BLaER1 treated with 17β-estradiol and CSF1 and Interleukin-3, amounts not matched to agents 10 nM and 100 nM (cell line): Measurements from ENCODE around the gene PRSS33.

Experiments used
- H3K27ac ChIP-seq, 11 experiments: shearing (Covaris generic); formaldehyde crosslinking; 2 replicates each; pipeline ENCODE4 v1.8.1; 2022
- H3K27me3 ChIP-seq, 11 experiments: shearing (Covaris generic); formaldehyde crosslinking; 2 replicates each; pipeline ENCODE4 v1.8.1; 2022
- H3K36me3 ChIP-seq, 11 experiments: shearing (Covaris generic); formaldehyde crosslinking; 2 replicates each; pipeline ENCODE4 v1.8.1; 2022
- H3K4me1 ChIP-seq, 10 experiments: shearing (Covaris generic); formaldehyde crosslinking; 2 replicates each; pipeline ENCODE4 v1.8.1; 2022
- H3K4me2 ChIP-seq, 11 experiments: shearing (Covaris generic); formaldehyde crosslinking; 2 replicates each; pipeline ENCODE4 v1.8.1; 2022
- H3K4me3 ChIP-seq, 10 experiments: shearing (Covaris generic); formaldehyde crosslinking; 2 replicates each; pipeline ENCODE4 v1.8.1; 2022
- H3K9ac ChIP-seq, 11 experiments: shearing (Covaris generic); formaldehyde crosslinking; 2 replicates each; pipeline ENCODE4 v1.8.1; 2022
- H3K9me3 ChIP-seq, 11 experiments: shearing (Covaris generic); formaldehyde crosslinking; replicated peaks in 1 of 11; 2 replicates each; pipeline ENCODE4 v1.8.1; 2022
- H4K20me1 ChIP-seq, 11 experiments: shearing (Covaris generic); formaldehyde crosslinking; 2 replicates each; pipeline ENCODE4 v1.8.1; 2022
- Cebpa-rat ChIP-seq, 11 experiments: shearing (Covaris generic); IDR thresholded peaks; 2 replicates each; pipeline ENCODE4 v1.8.1; 2022

PRSS33 gene

GRCh38 chr16:2773188-2773968, 14.0 kb downstream of the PRSS33 start:
- peaks cover 64 to 76% (median 73%) of the 10 kb centered on the region in 11 experiments for H3K36me3 ChIP-seq
- no peak for TF ChIP-seq Cebpa-rat (IDR thresholded peaks at IDR 0.05)
- no peak overlapping the region for H3K4me3 ChIP-seq
- no peaks in the 10 kb centered on the region for H3K9me3 ChIP-seq
- H4K20me1 ChIP-seq = peaks cover 62 to 84% (median 78%) of the 10 kb centered on the region in 11 experiments
- H3K4me1 ChIP-seq = peaks cover 30 to 50% (median 45%) of the 10 kb centered on the region in 10 experiments
- no peak overlapping the region for H3K4me2 ChIP-seq
- H3K9ac ChIP-seq = peak overlapping the region in 2 of 11 experiments; percentile 23 to 98; a peak in 2 of 22 replicates
- no peak overlapping the region for H3K27ac ChIP-seq
- no peaks in the 10 kb centered on the region for H3K27me3 ChIP-seq

GRCh38 chr16:2771496-2772402, 15.6 kb downstream of the PRSS33 start:
- H3K4me3 ChIP-seq = no peak overlapping the region
- peaks cover 81 to 92% (median 89%) of the 10 kb centered on the region in 11 experiments for H3K36me3 ChIP-seq
- peak overlapping the region in 2 of 11 experiments; percentile 10 to 13; a peak in 1 of 22 replicates for H3K9ac ChIP-seq
- no peak overlapping the region for H3K4me2 ChIP-seq
- H3K4me1 ChIP-seq = peaks cover 44 to 64% (median 56%) of the 10 kb centered on the region in 10 experiments
- H3K27me3 ChIP-seq = no peaks in the 10 kb centered on the region
- H3K9me3 ChIP-seq = no peaks in the 10 kb centered on the region
- H4K20me1 ChIP-seq = peaks cover 78 to 100% (median 94%) of the 10 kb centered on the region in 11 experiments
- TF ChIP-seq Cebpa-rat (IDR thresholded peaks at IDR 0.05) = no peak
- H3K27ac ChIP-seq = no peak overlapping the region

GRCh38 chr16:2770057-2770951, 17.1 kb downstream of the PRSS33 start:
- H3K27me3 ChIP-seq = no peaks in the 10 kb centered on the region
- no peaks in the 10 kb centered on the region for H3K9me3 ChIP-seq
- no peak overlapping the region for H3K4me2 ChIP-seq
- H3K9ac ChIP-seq = peak overlapping the region in 3 of 11 experiments; percentile 7 to 32 (median 32); a peak in 1 of 22 replicates
- H4K20me1 ChIP-seq = peaks cover 90 to 100% (median 100%) of the 10 kb centered on the region in 11 experiments
- peaks cover 36 to 65% (median 50%) of the 10 kb centered on the region in 10 experiments for H3K4me1 ChIP-seq
- no peak overlapping the region for H3K4me3 ChIP-seq
- H3K36me3 ChIP-seq = peaks cover 95 to 100% (median 99%) of the 10 kb centered on the region in 11 experiments
- H3K27ac ChIP-seq = peak overlapping the region in 1 of 11 experiments; percentile 28; a peak in 1 of 22 replicates
- no peak for TF ChIP-seq Cebpa-rat (IDR thresholded peaks at IDR 0.05)

GRCh38 chr16:2769675-2770056, 17.7 kb downstream of the PRSS33 start:
- H3K4me1 ChIP-seq = peaks cover 30 to 59% (median 44%) of the 10 kb centered on the region in 10 experiments

GRCh38 chr16:2769100-2769529, 18.2 kb downstream of the PRSS33 start:
- H3K9me3 ChIP-seq = no peaks in the 10 kb centered on the region
- H3K27me3 ChIP-seq = no peaks in the 10 kb centered on the region
- H3K9ac ChIP-seq = peak overlapping the region in 10 of 11 experiments; percentile 7 to 63 (median 42); a peak in 11 of 22 replicates
- H3K4me1 ChIP-seq = peaks cover 30 to 53% (median 40%) of the 10 kb centered on the region in 10 experiments
- H3K27ac ChIP-seq = peak overlapping the region; percentile 2 to 48 (median 28); a peak in 11 of 22 replicates
- H4K20me1 ChIP-seq = peaks cover 93 to 100% (median 100%) of the 10 kb centered on the region in 11 experiments
- H3K36me3 ChIP-seq = peaks cover 99 to 100% (median 100%) of the 10 kb centered on the region in 11 experiments
- no peak for TF ChIP-seq Cebpa-rat (IDR thresholded peaks at IDR 0.05)
- H3K4me3 ChIP-seq = no peak overlapping the region
- H3K4me2 ChIP-seq = peak overlapping the region; percentile 48 to 83 (median 68); a peak in 21 of 22 replicates

More at GRCh38 chr16:2769675-2770056, 17.7 kb downstream of the PRSS33 start:
- no peaks in the 10 kb centered on the region for H3K9me3 ChIP-seq
- peak overlapping the region in 8 of 11 experiments; percentile 48 to 83 (median 66); a peak in 9 of 22 replicates for H3K4me2 ChIP-seq
- H3K27me3 ChIP-seq = no peaks in the 10 kb centered on the region
- H3K9ac ChIP-seq = peak overlapping the region in 5 of 11 experiments; percentile 7 to 36 (median 32); a peak in 5 of 22 replicates
- peak overlapping the region in 5 of 11 experiments; percentile 28 to 48 (median 45); a peak in 4 of 22 replicates for H3K27ac ChIP-seq
- H3K36me3 ChIP-seq = peaks cover 99 to 100% (median 100%) of the 10 kb centered on the region in 11 experiments
- H4K20me1 ChIP-seq = peaks cover 90 to 100% (median 100%) of the 10 kb centered on the region in 11 experiments
- no peak for TF ChIP-seq Cebpa-rat (IDR thresholded peaks at IDR 0.05)
- no peak overlapping the region for H3K4me3 ChIP-seq

- no peak for TF ChIP-seq Cebpa-rat (IDR thresholded peaks at IDR 0.05)
- peaks cover 99 to 100% (median 100%) of the 10 kb centered on the region in 11 experiments for H3K36me3 ChIP-seq
- peak overlapping the region; percentile 10 to 48 (median 31); a peak in 13 of 22 replicates for H3K27ac ChIP-seq
- H3K27me3 ChIP-seq = no peaks in the 10 kb centered on the region
- no peaks in the 10 kb centered on the region for H3K9me3 ChIP-seq
- H3K4me2 ChIP-seq = peak overlapping the region; percentile 48 to 83 (median 68)
- no peak overlapping the region for H3K4me3 ChIP-seq
- peaks cover 30 to 52% (median 38%) of the 10 kb centered on the region in 10 experiments for H3K4me1 ChIP-seq
- peaks cover 97 to 100% (median 100%) of the 10 kb centered on the region in 11 experiments for H4K20me1 ChIP-seq
- H3K9ac ChIP-seq = peak overlapping the region; percentile 7 to 63 (median 48); a peak in 17 of 22 replicates
Measured at GRCh38 chr16:2768403-2769089, 18.8 kb downstream of the PRSS33 start.

- Histone ChIP-seq H3K27me3 (no peaks in the 10 kb centered on the region), H3K4me3 (no peak overlapping the region), H4K20me1 (peaks cover 97 to 100% (median 100%) of the 10 kb centered on the region in 11 experiments), H3K9ac (peak overlapping the region in 10 of 11 experiments; percentile 10 to 63 (median 32); a peak in 11 of 22 replicates), H3K9me3 (no peaks in the 10 kb centered on the region), H3K4me2 (peak overlapping the region; percentile 48 to 83 (median 68); a peak in 21 of 22 replicates), H3K36me3 (peaks cover 99 to 100% (median 100%) of the 10 kb centered on the region in 11 experiments), H3K4me1 (peaks cover 30 to 52% (median 38%) of the 10 kb centered on the region in 10 experiments), H3K27ac (peak overlapping the region in 2 of 11 experiments; percentile 45 to 48; a peak in 2 of 22 replicates)
- no peak for TF ChIP-seq Cebpa-rat (IDR thresholded peaks at IDR 0.05)
Measured at GRCh38 chr16:2767891-2768290, 19.5 kb downstream of the PRSS33 start.
